Neural cell (in vitro differentiated cells): ENCODE measurements around the gene SV2B. TPM values are rescaled to one million over a fixed set of nuclear protein-coding genes. Genes with fewer than 3 reads are reported as not detected.

Experiments used
- H2AFZ ChIP-seq: fragments of 200-600, 300-800 bp; sonication (generic), shearing (Covaris generic); 2 replicates; pipeline ENCODE4 v1.6.0; 2014; ENCODE audit warnings: low read depth, mild to moderate bottlenecking, antibody characterized with exemption, low read length, moderate library complexity
- H3F3A ChIP-seq: fragments of 200-600 bp; shearing (Covaris generic); 2 replicates; pipeline ENCODE4 v1.6.1; 2016; ENCODE audit warnings: mild to moderate bottlenecking, moderate library complexity, mixed read lengths, antibody characterized with exemption, low read length; ENCODE audit not compliant: insufficient read depth, poor library complexity, severe bottlenecking
- H3K27ac ChIP-seq: fragments of 200-600, 300-800 bp; sonication (generic), shearing (Covaris generic); 2 replicates; pipeline ENCODE4 v1.5.1; 2014; ENCODE audit warnings: mild to moderate bottlenecking, low read length, moderate library complexity
- H3K27me3 ChIP-seq: fragments of 300-800, 200-600 bp; sonication (generic), shearing (Covaris generic); 2 replicates; pipeline ENCODE4 v1.6.0; 2014; ENCODE audit warnings: mild to moderate bottlenecking, low read depth, low read length, moderate library complexity; ENCODE audit not compliant: insufficient read depth
- H3K36me3 ChIP-seq: fragments of 300-800, 200-600 bp; sonication (generic), shearing (Covaris generic); 2 replicates; pipeline ENCODE4 v1.5.1; 2014; ENCODE audit warnings: mild to moderate bottlenecking, antibody characterized with exemption, low read length, moderate library complexity; ENCODE audit not compliant: insufficient read depth
- H3K4me2 ChIP-seq: fragments of 300-800, 200-600 bp; sonication (generic), shearing (Covaris generic); 2 replicates; pipeline ENCODE4 v1.6.0; 2014; ENCODE audit warnings: mild to moderate bottlenecking, low read length
- H3K4me3 ChIP-seq: fragments of 300-800, 200-600 bp; sonication (generic), shearing (Covaris generic); 2 replicates; pipeline ENCODE4 v1.5.1; 2014; ENCODE audit warnings: mild to moderate bottlenecking, low read length, moderate library complexity
- H3K79me2 ChIP-seq: fragments of 200-600 bp; shearing (Covaris generic); replicated peaks from 2 replicates; pipeline ENCODE4 v1.6.0; 2014; ENCODE audit warnings: mild to moderate bottlenecking, low read length, moderate library complexity; ENCODE audit not compliant: insufficient read depth
- H3K9ac ChIP-seq: fragments of 300-800, 200-600 bp; sonication (generic), shearing (Covaris generic); 2 replicates; pipeline ENCODE4 v1.6.1; 2016; ENCODE audit warnings: mild to moderate bottlenecking, low read length, mixed read lengths
- H3K9me2 ChIP-seq: fragments of 200-600 bp; shearing (Covaris generic); 2 replicates; pipeline ENCODE4 v1.6.1; 2016; ENCODE audit warnings: mild to moderate bottlenecking, low read length, mixed read lengths; ENCODE audit not compliant: insufficient read depth
- H3K9me3 ChIP-seq: fragments of 200-600, 300-800 bp; sonication (generic), shearing (Covaris generic); 2 replicates; pipeline ENCODE4 v1.6.1; 2016; ENCODE audit warnings: mild to moderate bottlenecking, mixed run types, low read length, moderate library complexity, mixed read lengths
- H4K20me1 ChIP-seq: fragments of 200-600 bp; shearing (Covaris generic); 2 replicates; pipeline ENCODE4 v1.6.1; 2016; ENCODE audit warnings: mild to moderate bottlenecking, mixed run types; ENCODE audit not compliant: insufficient read depth
- CTCF ChIP-seq: fragments of 450-650 bp; IDR thresholded peaks from 2 replicates; pipeline ENCODE4 v1.5.1; 2014; ENCODE audit warnings: antibody characterized with exemption, mild to moderate bottlenecking, moderate library complexity; ENCODE audit not compliant: poor library complexity, severe bottlenecking
- EP300 ChIP-seq: fragments of 450-650 bp; conservative IDR thresholded peaks from 2 replicates; pipeline ENCODE4 v1.6.1; 2014; ENCODE audit warnings: antibody characterized with exemption, mild to moderate bottlenecking, moderate library complexity; ENCODE audit not compliant: poor library complexity, severe bottlenecking
- EZH2 ChIP-seq: fragments of 200-600, 300-800 bp; shearing (Covaris generic), sonication (generic); IDR thresholded peaks from 2 replicates; pipeline ENCODE4 v1.6.1; 2014; ENCODE audit warnings: antibody characterized with exemption, low read length, borderline replicate concordance, mild to moderate bottlenecking; ENCODE audit not compliant: insufficient read depth, poor library complexity, severe bottlenecking
- MXI1 ChIP-seq: fragments of 450-650 bp; conservative IDR thresholded peaks from 2 replicates; pipeline ENCODE4 v1.6.1; 2014; ENCODE audit warnings: antibody characterized with exemption, mild to moderate bottlenecking; ENCODE audit not compliant: poor library complexity, severe bottlenecking
- POLR2AphosphoS5 ChIP-seq: IDR thresholded peaks from 2 replicates; pipeline ENCODE4 v1.6.1; 2012
- RAD21 ChIP-seq: fragments of 450-650 bp; conservative IDR thresholded peaks from 2 replicates; pipeline ENCODE4 v1.6.1; 2014; ENCODE audit warnings: antibody characterized with exemption, mild to moderate bottlenecking, moderate library complexity
- REST ChIP-seq: IDR thresholded peaks from 2 replicates; pipeline ENCODE4 v1.6.1; 2012; ENCODE audit warnings: borderline replicate concordance
- SMC3 ChIP-seq: fragments of 450-650 bp; conservative IDR thresholded peaks from 2 replicates; pipeline ENCODE4 v1.6.1; 2014; ENCODE audit warnings: antibody characterized with exemption, mild to moderate bottlenecking, moderate library complexity; ENCODE audit not compliant: poor library complexity
- TAF1 ChIP-seq: IDR thresholded peaks from 2 replicates; pipeline ENCODE4 v1.6.1; 2012; ENCODE audit warnings: low read depth
- polyA plus RNA-seq: library from polyadenylated mRNA; depleted of rRNA; stranded (reverse); fragments of >200 nt; gene quantifications from 2 replicates; pipeline ENCODE4 v1.2.3, GENCODE V29; 2014

SV2B gene
- polyA plus RNA-seq, 1 donor from 2014 or later: 0.38 TPM

- Histone ChIP-seq H3K79me2 (no peaks in the 10 kb centered on the region), H3K9me2 (no peaks in the 10 kb centered on the region), H3K27ac (no peak overlapping the region), H3K4me3 (no peak overlapping the region), H2AFZ (no peak overlapping the region), H3K9ac (no peak overlapping the region), H3F3A (no peaks in the 10 kb centered on the region), H3K27me3 (no peaks in the 10 kb centered on the region), H3K4me2 (no peak overlapping the region), H4K20me1 (no peaks in the 10 kb centered on the region), H3K36me3 (no peaks in the 10 kb centered on the region), H3K9me3 (no peaks in the 10 kb centered on the region)
- TF ChIP-seq MXI1 (no peak), REST (no peak), EZH2 (no peak), RAD21 (no peak), EP300 (no peak), SMC3 (no peak), TAF1 (no peak), CTCF (no peak), POLR2AphosphoS5 (no peak)
Observed at GRCh38 chr15:91135201-91136130, 35.4 kb downstream of the SV2B start.

- no peak for TF ChIP-seq EZH2
- no peak for TF ChIP-seq POLR2AphosphoS5
- no peak for TF ChIP-seq MXI1
- TF ChIP-seq TAF1: no peak
- TF ChIP-seq SMC3: no peak
- no peak for TF ChIP-seq RAD21
- TF ChIP-seq REST: no peak
- no peak for TF ChIP-seq CTCF
- TF ChIP-seq EP300: no peak
- Histone ChIP-seq H3K79me2 (no peaks in the 10 kb centered on the region), H3K36me3 (no peaks in the 10 kb centered on the region), H3F3A (no peaks in the 10 kb centered on the region), H3K9me3 (no peaks in the 10 kb centered on the region), H3K4me2 (no peak overlapping the region), H3K27me3 (no peaks in the 10 kb centered on the region), H3K9ac (no peak overlapping the region), H4K20me1 (no peaks in the 10 kb centered on the region), H3K9me2 (no peaks in the 10 kb centered on the region), H2AFZ (no peak overlapping the region), H3K4me3 (no peak overlapping the region), H3K27ac (no peak overlapping the region)
Observed at GRCh38 chr15:91136386-91136923, 36.4 kb downstream of the SV2B start.
